CD4-positive, alpha-beta T cell (primary cell): Measurements from ENCODE around the gene SEC24D. TPM values are rescaled to one million over a fixed set of nuclear protein-coding genes. Genes with fewer than 3 reads are reported as not detected.

ENCODE experiments used
- ATAC-seq: fragments of 200-7000 bp; cut with Tn5 transposase; one replicate; pipeline ENCODE4 v1.10.0; 2022; ENCODE audit warnings: mild to moderate bottlenecking; ENCODE audit not compliant: poor library complexity
- CTCF ChIA-PET: fragments of 350-600 bp; sonication (Branson Sonifier 250); formaldehyde crosslinking; loops from one replicate; lab custom pipeline; 2021; ENCODE audit warnings: antibody characterized with exemption, inconsistent platforms; lab: Charles Lee
- POLR2A ChIA-PET: fragments of 350-600 bp; sonication (Branson Sonifier 250); formaldehyde crosslinking; loops from one replicate; lab custom pipeline; 2021; ENCODE audit warnings: antibody characterized with exemption, inconsistent platforms; lab: Charles Lee
- DNase-seq, 14 experiments: peaks; one replicate each; pipeline ENCODE4 v3.0.0-alpha.2; 2013 to 2020; ENCODE audit warnings: mixed read lengths in 2 of 14
- H3K27ac ChIP-seq, 2 donors: one replicate each; pipeline versions ENCODE4 v1.5.1 to v1.7.0; 2013; ENCODE audit warnings: low read length in 2 of 2, low read depth in 1 of 2, mild to moderate bottlenecking in 1 of 2
- H3K27me3 ChIP-seq, 2 experiments: 1 replicate in 1 of 2; 2 replicates in 1 of 2; pipeline versions ENCODE4 v1.6.1 to v1.7.0; 2013; ENCODE audit warnings: low read length in 2 of 2, control low read depth in 1 of 2, mild to moderate bottlenecking in 1 of 2, moderate library complexity in 1 of 2; ENCODE audit not compliant: insufficient read depth in 2 of 2, control insufficient read depth in 1 of 2
- H3K36me3 ChIP-seq: one replicate; pipeline ENCODE4 v1.6.1; 2013; ENCODE audit warnings: low read length, control low read depth; ENCODE audit not compliant: insufficient read depth
- H3K4me1 ChIP-seq: one replicate; pipeline ENCODE4 v1.6.1; 2013; ENCODE audit warnings: low read length, control low read depth; ENCODE audit not compliant: insufficient read depth
- H3K4me3 ChIP-seq: one replicate; pipeline ENCODE4 v1.5.1; 2013; ENCODE audit warnings: mild to moderate bottlenecking, low read length, moderate library complexity
- H3K9me3 ChIP-seq, 2 experiments: 1 replicate in 1 of 2; 2 replicates in 1 of 2; pipeline versions ENCODE4 v1.6.1 to v1.7.0; 2013; ENCODE audit warnings: low read length in 2 of 2, mild to moderate bottlenecking in 2 of 2, control low read depth in 1 of 2, moderate library complexity in 1 of 2; ENCODE audit not compliant: control insufficient read depth in 1 of 2, insufficient read depth in 1 of 2
- H3K27ac Mint-ChIP-seq: one replicate; pipeline ENCODE4 v1.8.0; 2020; ENCODE audit warnings: mixed read lengths
- H3K27me3 Mint-ChIP-seq: one replicate; pipeline ENCODE4 v1.8.0; 2021; ENCODE audit warnings: mixed read lengths
- H3K36me3 Mint-ChIP-seq: one replicate; pipeline ENCODE4 v1.8.0; 2021; ENCODE audit warnings: low read depth, mixed read lengths
- H3K4me1 Mint-ChIP-seq: one replicate; pipeline ENCODE4 v1.8.0; 2021; ENCODE audit warnings: low read depth, mixed read lengths
- H3K4me3 Mint-ChIP-seq: one replicate; pipeline ENCODE4 v1.8.0; 2020; ENCODE audit warnings: mild to moderate bottlenecking, mixed read lengths
- H3K9me3 Mint-ChIP-seq: one replicate; pipeline ENCODE4 v1.8.0; 2020; ENCODE audit warnings: mixed read lengths
- CTCF ChIP-seq: fragments of 200-600 bp; IDR thresholded peaks from one replicate; pipeline ENCODE4 v1.8.0; 2022; ENCODE audit warnings: antibody characterized with exemption, mild to moderate bottlenecking
- intact Hi-C, 2 experiments: fragments of 100-400 bp; cut with DNase I in 1 of 2; cut with micrococcal nuclease in 1 of 2; formaldehyde crosslinking; loops; one replicate each; pipeline versions ENCODE4 v1.15.1 to v1.9.0; 2023 to 2025; cut with DNase I, micrococcal nuclease
- total RNA-seq, 174 experiments: library from RNA in 2 of 174; stranded (reverse) in 2 of 174; gene quantifications; one replicate each; pipeline ENCODE4 v1.2.3 and lab custom pipeline; 2021 to 2026

SEC24D gene
- total RNA-seq, 2 experiments from 2014 or later = 13.9 to 14.8 TPM

GRCh38 chr4:118730683-118731082, 105.2 kb downstream of the SEC24D start:
- DNase-seq = no peak
- no peak overlapping the region for H3K4me3 Mint-ChIP-seq
- TF ChIP-seq CTCF = no peak
- peaks cover 69% of the 10 kb centered on the region for H3K36me3 Mint-ChIP-seq
- H3K4me1 ChIP-seq = peaks cover 3% of the 10 kb centered on the region
- intact Hi-C loops = no loop called here
- no peak overlapping the region for H3K27ac ChIP-seq
- POLR2A ChIA-PET = interaction anchor here (0.6 to 0.8 kb wide), 2 partner anchors 30 to 122 kb away, joined by 3 read pairs; no protein-coding TSS in a partner anchor
- H3K4me1 Mint-ChIP-seq = peaks cover 16% of the 10 kb centered on the region
- peak overlapping the region; percentile 72 for H3K27ac Mint-ChIP-seq
- H3K27me3 ChIP-seq = no peaks in the 10 kb centered on the region
- H3K27me3 Mint-ChIP-seq = no peaks in the 10 kb centered on the region
- CTCF ChIA-PET = no interaction called here
- H3K9me3 ChIP-seq = no peaks in the 10 kb centered on the region
- peaks cover 44% of the 10 kb centered on the region for H3K36me3 ChIP-seq
- ATAC-seq = no peak
- no peaks in the 10 kb centered on the region for H3K9me3 Mint-ChIP-seq
- no peak overlapping the region for H3K4me3 ChIP-seq

- CTCF ChIA-PET = no interaction called here
- peak; percentile 77 for ATAC-seq
- Histone ChIP-seq H3K4me1 (peaks cover 3% of the 10 kb centered on the region), H3K27me3 (no peaks in the 10 kb centered on the region), H3K27ac (peak overlapping the region in 1 of 2 donors; percentile 4), H3K4me3 (no peak overlapping the region), H3K36me3 (peaks cover 52% of the 10 kb centered on the region), H3K9me3 (no peaks in the 10 kb centered on the region)
- Mint-ChIP-seq H3K4me1 (peaks cover 16% of the 10 kb centered on the region), H3K36me3 (peaks cover 72% of the 10 kb centered on the region), H3K4me3 (peak overlapping the region; percentile 18), H3K27ac (peak overlapping the region; percentile 72), H3K9me3 (no peaks in the 10 kb centered on the region), H3K27me3 (no peaks in the 10 kb centered on the region)
- TF ChIP-seq CTCF = no peak
- intact Hi-C loops = no loop called here
- POLR2A ChIA-PET = interaction anchor here (0.8 to 1.5 kb wide), 4 partner anchors 10 to 123 kb away, joined by 3 to 4 read pairs (median 3); no protein-coding TSS in a partner anchor
- peak in 3 of 14 experiments; percentile 12 to 71 (median 26) for DNase-seq
Observed at GRCh38 chr4:118729287-118730286, 106.3 kb downstream of the SEC24D start.

- ChIA-PET CTCF (no interaction called here), POLR2A (no interaction called here)
- ATAC-seq = no peak
- no peak for DNase-seq
- Histone ChIP-seq H3K4me1 (peaks cover 3% of the 10 kb centered on the region), H3K27me3 (no peaks in the 10 kb centered on the region), H3K36me3 (peaks cover 47% of the 10 kb centered on the region), H3K27ac (no peak overlapping the region), H3K9me3 (no peaks in the 10 kb centered on the region), H3K4me3 (no peak overlapping the region)
- intact Hi-C loops = no loop called here
- H3K27ac Mint-ChIP-seq = no peak overlapping the region
- peaks cover 16% of the 10 kb centered on the region for H3K4me1 Mint-ChIP-seq
- TF ChIP-seq CTCF = no peak
- H3K9me3 Mint-ChIP-seq = no peaks in the 10 kb centered on the region
- no peaks in the 10 kb centered on the region for H3K27me3 Mint-ChIP-seq
- peaks cover 71% of the 10 kb centered on the region for H3K36me3 Mint-ChIP-seq
- H3K4me3 Mint-ChIP-seq = no peak overlapping the region
Observed at GRCh38 chr4:118727360-118727759, 108.6 kb downstream of the SEC24D start.
